Daoy (cell line): ENCODE measurements around the gene AKAP13. TPM values are rescaled to one million over a fixed set of nuclear protein-coding genes. Genes with fewer than 3 reads are reported as not detected.

Source experiments
- DNase-seq: peaks from one replicate; pipeline ENCODE4 v3.0.0-alpha.2; 2015; ENCODE audit warnings: low read depth
- total RNA-seq: library from RNA; depleted of rRNA; stranded (reverse); fragments of >200 nt; shearing (Covaris generic); gene quantifications from 2 replicates; pipeline ENCODE4 v1.2.3, GENCODE V29; 2014

The AKAP13 gene
- total RNA-seq, 1 experiment from 2014 or later, result 18.5 TPM

DNA sequence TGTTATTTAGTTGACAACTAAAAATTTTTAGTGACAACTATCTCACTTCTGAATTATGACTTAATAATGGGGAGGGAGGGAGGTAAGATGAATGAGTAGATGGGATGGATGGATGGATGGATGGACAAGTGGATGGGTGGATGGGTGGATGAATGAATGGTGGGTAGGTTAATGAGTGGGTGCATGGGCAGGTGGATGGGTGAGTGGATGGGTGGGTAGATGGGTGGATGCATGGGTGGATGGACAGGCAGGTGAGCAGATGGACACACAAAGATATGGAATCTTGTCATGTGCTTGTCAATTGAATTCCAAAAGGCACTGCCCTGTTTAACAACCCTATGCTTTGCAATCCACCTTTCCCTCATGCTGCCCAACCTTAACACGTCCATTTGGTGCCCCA lies 372.9 kb downstream of the AKAP13 start:
- no peak for DNase-seq

DNA sequence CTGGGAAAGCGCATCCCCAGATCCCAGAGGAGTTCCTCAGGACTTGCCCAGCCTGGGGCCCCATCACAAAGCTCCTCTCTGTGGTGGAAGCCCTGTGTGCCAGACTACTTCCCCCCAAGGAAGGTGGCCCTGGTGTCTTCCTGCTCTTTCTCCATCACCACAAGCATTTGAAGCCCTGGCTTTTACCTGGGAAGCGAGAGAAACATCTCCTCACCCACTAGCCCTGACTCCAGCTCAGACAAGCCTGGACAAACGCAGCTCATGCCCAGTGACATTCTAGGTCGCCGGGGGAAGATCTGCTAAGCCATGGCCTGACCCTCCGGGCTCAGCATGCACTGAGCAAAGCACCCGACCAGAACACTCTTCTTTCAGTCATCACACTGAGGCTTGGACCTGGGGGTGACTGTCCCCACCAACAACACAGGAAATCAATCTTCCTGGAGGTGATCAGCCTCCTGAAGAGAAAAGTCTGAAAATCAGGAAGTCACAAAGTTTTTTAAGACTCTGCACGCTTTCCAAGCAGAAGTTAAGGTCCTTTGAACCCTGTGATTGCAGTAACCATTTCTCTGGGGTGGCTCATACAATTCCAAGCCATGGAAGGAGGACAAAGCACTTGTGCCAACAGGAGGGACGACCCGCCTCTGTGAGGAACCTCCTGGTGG lies 373.5 kb downstream of the AKAP13 start:
- DNase-seq, result no peak

DNA sequence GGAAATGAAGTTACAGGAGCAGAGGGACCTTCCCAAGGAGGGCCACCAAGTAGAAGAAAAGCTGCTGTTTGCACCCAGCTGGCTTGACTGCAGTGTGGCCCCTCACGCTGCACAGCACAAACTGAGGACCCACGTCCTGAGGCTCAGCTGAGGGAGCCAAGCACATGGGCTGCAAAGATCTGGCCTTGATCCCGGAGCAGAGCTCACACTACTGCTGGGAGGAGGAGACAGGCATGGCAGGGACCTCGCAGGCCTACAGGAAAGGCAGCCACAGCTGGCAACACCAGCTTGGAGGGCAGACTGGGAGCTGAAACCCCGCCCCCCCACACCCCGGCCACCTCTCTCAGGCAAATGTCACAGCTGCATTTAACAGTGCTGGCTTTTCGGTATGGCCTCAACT lies 374.6 kb downstream of the AKAP13 start:
- DNase-seq, result no peak

DNA sequence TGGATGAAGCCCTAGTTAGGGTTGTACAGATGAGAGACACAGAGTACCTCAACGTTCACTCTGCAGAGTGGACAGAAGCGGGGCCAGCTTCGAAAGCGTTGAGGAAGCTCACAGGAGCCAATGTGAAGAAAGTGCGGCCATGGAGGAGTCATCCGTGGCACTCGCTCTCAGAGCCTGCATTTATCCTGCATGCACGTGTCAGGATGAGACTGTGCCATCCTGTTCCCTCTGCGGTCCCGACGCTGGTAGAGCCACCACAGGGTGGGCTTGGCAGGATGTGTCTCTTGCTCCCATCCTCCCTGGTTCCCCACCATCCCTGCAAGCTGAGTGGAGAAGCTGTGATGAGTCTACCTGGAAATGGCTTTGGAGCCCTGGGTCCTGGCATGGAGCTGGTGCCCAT lies 375.1 kb downstream of the AKAP13 start:
- DNase-seq, result no peak

DNA sequence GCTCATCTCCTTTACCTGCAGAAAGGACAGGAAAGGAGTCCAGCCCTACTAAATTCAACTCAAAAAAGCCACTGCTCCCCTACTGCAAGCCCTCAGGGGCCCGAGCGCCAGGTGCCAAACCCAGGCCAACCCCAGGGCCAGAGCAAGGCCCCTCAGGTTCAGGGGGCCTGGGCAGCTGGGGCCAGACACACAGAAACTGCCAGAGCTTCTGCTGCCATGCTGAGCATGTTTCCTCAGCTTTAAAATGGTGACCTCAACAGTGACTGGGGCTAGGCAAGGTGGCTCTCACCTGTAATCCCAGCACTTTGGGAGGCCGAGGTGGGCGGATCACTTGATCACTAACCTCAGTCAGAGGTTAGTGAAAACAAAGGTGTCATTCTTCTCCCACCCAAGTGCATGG lies 375.5 kb downstream of the AKAP13 start:
- no peak for DNase-seq

DNA sequence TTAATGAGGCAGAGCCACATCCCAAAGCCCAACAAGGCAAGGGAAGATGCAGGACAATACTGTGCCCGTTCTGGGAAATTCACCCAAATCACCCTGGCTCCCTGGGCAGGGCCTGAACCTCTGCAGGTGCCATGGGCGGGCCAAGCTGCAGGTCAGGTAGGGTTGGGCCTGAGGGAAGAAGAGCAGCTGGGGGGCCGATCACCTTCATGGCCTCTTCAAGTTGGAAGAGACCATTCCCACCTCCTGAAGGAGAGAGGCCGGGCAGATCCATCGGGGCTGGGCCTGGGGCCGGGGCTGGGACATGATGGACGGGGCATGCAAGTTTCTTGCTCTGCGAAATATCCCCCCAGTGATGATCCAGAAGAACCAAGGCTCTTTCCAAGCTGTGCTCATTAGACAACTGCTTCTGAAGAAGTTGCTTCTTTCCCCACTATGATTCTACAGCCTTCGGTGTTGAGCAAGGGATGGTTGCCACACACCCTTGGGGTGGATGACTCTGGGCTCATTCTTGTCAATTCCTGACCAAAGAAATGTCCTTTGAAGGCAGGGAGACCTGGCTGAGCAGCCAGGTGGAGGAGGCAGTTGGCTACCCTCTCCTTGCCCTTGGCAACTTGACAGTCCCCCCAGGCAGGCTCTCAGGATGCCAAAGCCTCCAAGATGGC lies 376.1 kb downstream of the AKAP13 start:
- no peak for DNase-seq

DNA sequence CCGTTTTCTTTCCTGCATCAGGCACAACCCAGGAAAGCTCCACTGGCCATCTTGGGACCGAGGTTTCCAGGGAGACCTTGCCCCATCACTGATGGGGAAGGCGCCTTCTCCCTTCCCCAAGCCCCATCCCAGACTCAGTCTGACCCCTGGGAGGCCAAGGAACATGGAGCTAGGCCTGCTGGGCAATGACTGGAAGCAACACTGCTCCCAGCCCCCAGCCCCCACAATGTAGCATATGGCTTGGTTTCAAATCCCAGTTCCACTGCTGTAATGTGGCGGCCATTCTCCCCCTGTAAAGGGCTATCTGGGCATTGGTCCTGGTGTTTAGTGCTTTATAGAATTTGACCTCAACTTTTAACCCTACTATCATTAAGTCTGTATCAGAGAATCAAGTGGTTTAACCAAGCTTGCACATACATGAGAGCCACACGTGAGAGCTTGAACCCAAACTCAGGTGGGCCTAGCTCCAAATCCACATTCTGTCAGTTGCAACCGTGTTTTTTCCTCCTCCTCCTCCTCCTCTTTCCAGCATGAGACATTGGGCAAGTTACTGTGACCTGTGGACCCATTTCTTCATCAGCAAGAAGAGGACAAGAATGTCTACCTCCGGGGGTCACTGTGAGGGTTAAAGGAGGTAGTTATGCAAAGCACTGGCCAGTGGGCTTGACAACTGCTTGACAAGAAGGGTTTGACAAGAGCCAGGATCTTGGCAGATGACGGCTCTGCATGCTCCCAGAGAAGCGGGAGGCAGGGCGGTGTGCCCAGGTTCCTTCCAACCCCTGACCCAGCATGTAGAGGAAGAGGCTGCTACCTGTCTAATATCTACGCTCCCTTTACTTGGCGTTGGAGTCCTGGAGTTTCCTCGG lies 376.9 kb downstream of the AKAP13 start:
- no peak for DNase-seq

DNA sequence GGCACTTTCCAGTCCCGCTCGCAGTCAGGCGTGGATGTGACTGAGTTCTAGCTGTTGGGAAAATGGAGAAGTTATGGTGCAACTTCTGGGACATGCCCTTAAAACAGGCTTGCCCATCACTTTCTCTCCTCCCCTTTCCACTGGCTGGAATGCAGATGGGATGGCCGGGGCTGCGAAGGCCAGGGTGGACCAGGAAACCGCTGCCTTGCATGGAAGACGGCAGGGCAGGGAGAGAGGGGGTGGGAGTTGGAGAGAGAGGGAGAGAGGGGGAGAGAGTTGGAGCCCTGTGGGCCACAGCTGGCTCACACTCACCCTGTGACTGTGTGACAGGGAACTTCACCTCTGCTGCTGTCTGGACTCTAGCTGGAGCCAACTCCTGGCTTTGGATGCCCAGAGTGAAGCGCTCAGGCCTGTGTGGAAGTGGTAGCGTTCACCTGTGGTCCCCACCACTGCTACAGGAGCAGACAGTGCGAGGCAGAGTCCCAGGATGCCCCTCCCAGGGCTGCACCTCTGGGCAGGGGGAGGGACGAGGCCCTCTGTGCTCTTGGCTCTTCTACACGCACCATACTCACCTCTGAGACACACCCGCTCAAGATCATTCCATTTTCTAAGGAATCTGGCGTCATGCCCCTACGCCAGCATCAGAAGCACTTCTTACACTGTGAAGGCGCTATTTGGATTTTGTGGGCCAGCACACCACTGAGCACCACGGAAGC lies 377.7 kb downstream of the AKAP13 start:
- DNase-seq, result no peak

DNA sequence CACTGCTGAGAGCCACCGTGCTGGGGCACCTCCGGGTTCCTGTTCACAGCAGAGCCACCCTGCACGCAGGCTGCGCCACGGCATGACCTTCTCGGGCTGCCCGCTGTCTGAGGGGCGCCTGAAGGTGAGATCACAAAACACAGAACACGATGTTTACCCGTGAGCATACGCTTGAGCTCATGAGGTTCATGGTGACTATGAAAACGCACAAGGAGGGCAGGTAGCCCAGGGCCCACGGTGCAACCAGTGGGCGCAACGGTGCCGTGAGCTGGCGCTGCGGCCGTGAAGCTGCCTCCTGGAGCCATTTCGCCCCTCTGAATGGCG lies 378.2 kb downstream of the AKAP13 start:
- no peak for DNase-seq

DNA sequence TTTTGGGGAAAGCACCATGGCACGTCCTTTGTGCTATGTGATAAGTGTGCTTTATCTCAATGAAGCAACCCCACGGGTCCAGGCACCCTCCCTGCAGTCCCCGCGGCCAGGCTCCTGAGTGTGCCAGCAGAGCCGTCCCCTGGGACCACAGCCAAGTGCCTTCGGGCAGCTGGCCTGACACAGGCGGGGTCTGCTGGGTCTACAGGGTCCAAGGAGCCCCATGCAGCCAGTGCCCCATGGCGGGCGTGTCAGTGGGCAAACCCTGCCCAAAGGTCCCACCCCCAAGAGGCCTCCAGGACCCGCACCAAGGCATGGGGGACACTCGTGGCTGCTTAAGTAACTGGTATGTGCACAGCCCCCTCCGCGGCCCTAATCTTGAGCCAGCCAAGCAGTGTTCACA lies 379.0 kb downstream of the AKAP13 start:
- no peak for DNase-seq

DNA sequence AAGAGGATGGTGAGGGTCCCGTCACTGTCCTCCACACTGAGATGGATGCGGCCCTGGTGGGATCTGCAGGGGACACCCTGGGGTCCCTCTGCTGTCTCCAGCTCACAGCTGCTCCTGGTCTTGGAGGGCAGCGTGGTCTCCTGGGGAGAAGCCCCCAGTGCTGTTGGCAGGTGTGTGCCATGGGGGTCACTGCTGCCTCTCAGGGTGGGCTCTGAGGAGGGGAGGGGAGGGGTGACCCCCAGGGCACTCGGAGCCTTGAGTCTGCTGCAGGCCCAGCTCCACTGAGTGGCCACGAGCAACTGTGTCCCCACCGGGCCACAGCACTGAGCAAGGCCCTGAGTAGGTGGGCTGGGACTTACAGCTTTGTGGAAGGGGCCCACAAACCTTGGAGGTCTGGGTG lies 379.6 kb downstream of the AKAP13 start:
- no peak for DNase-seq

DNA sequence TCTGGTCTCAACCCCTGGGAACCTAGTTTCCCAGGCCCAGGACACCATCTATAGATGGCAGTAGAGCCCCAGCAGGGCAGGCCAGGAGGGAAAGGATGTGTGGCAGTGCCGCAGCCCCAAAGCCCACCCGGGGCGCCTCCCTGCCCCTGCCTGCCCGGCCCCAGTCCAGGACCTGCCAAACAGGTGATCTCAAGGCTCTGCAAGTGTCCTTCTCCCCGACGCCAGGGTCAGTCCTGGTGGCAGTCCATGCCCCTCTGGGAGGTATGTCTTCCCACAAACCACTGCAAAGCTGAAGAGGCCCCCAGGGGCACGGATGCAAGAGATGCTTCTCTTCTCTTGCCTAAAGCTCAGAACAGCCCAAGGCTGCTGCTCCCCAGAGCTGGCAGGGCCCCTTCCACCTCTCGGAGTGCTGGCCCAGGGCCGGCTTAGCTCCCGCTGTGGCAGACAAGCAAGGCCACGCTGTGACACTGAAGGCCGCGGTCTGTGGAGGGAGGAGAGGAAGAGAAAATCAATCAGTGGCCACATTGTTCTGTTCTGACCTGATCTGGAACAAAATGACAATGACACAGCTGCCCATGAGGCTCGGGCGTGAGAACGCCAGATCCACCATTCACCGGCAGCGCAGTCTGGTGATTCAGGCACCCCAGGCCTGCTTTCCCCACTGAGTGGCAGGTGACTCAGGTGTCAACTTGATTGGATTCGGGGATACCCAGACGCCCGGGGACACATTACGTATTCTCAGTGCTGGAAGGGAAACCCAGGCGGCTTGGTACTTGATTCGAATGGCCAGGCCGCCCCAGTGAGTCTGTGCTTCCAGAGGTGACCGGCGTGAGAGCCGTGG lies 380.3 kb downstream of the AKAP13 start:
- no peak for DNase-seq

DNA sequence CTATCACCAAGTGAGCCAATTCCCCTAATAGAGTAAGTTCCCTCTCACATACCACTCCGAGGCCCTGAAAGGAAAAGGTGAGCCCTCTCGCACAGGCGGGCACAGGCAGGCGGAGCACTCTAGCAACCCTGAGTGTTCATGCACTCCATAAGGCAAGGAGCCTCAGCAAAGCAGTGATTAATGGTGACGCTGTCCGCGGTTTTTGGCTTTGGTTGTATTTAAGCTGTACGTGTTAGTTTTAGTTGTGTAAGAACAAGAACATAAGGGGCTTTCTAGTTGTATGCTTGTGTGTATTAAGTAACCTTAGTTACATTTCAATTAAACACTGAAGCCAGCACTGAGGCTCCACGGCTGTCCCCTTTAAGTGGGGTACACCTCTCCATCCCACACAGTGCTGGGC lies 381.2 kb downstream of the AKAP13 start:
- no peak for DNase-seq

DNA sequence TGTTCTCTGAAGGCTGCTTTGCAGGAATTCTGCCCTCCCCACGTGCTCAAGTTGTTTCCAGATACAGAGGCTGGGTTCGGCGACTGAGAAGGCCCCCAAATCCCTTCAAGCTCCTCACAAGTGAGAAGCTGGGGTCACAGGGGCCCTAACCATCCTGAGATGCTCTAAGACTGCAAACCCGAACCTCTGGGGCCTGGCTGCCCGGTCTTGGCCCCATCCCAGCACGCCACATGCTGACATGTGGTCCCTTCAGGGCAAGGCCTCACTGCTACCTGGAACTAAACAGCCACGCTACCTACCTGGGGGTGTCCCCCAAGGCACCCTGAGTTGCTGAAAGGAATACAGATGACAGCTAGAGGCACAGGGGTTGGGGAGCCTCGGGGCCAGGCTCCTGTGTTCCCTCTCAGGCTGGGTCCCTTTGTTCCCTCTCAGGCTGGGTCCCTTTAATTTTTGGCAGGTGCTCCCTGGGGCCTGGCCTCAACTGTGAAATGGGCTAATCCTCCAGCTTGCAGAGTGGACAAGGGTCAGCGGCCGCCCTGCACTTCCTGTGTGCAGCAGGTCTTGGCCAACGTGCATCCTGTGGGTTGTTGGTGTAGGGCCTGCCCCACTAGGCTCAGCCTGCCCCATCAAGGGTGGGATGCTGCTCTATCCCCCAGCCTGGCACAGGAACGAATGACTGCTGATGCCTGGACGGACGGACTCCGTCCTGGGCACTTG lies 381.8 kb downstream of the AKAP13 start:
- DNase-seq, result no peak

DNA sequence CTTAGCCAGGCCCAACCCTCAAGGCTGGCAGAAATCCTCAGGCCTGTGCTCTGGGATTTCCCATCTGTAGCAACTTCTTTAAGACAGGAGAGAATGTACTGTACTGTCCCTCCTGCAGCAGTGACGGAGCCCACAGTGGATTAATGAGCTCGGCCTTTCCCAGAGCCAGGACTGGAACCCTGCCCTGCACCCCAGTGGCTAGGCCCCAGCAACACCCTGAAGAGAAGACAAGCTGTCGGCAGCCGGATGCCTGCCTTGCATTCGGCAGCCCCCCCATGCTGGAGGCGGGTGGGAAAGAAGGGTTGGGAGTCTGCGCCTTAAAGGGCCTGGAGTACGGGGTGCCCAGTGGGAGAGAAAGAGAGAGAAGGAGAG lies 382.3 kb downstream of the AKAP13 start:
- no peak for DNase-seq

DNA sequence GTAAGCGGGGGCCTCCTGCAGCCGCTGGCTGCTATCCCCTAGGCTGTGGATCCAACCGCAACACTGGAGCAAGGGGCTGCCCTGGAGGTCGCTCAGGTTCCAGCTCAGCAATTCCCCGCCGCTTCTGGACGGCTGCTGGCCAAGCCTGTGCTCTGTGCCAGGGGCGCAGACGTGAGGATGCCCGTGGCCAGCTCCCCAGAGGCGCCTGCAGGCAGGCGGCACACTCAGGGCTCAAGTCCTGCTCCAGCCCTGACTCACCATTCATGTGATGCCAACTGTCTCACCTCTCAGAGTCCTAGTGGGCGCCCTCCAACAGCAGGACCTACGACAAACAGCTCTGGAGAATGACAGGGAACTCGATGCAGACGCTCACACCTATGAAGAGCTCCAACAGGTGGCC lies 382.8 kb downstream of the AKAP13 start:
- no peak for DNase-seq

DNA sequence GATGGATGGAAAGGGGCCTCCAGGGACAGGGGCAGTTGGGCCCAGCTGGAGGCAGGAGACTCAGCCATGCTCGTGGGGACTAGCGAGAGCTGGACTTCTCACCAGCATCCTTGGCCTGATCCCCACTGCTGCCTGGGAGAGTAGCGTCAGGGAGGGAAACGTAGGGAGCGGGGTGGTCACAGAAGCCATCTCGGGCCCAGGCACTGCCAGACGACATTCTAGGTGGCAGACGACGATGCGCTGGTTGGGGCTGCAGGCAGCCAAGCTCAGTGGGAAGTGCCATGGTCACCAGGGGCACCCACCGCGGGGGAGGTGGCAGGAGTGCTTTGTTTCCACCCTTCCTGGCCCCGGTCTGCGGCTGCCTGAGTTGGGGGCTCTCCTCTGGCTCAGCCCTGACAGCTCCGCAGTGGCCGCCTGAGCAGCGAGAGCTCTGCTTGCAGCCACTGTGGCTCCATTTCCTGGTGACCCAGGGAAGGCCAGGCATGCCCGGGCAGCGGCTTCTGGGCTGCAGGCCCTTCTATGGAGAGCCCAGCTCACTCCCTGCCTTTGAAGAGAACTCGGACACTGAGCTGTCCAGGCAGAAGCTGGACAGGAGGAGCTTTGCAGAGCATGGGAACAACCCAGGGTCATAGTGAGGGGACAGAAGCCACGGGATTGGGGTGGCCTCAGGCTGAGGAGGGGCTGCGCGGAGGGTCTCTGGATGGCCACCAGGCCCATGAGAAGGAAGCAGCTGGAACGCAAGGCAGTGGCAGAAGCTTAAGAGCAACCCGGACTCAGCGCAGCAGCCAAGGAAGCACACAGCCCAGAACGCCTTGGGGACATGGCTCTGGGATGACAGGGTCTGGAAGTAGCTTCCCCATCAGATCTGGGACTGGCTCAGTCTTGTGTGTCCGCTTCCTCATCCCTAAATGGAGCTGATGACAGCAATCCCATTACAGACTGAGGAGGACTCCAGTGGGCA lies 383.6 kb downstream of the AKAP13 start:
- no peak for DNase-seq

DNA sequence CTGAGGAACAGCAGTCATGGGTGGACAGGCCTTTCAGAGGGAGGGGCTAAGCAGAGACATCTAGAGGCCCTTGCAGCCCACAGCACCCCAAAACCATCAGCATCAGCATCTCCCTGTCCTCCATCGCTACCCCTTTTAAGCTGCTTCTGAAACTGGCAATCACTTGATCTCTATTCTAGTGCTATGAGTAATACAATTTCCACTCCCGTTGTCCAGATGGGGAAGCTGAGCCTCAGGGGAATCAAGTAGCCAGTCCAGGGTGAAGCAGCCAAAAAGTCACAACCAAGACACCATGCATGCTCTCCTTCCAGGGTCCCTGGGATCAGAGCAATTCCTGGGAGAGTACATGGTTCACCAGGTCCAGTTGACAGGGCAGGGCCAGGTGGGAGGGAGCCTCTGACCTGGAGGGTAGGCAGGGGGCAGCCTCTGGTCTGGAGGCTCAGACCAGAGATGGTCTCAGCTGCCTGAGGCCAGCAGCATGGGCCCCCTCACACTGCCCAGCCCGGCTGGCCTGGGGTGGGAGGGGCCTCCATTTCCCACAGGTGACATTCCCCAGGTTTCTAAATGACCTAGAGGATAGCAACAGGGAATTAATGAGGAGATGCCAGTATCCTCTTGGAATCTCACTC lies 384.4 kb downstream of the AKAP13 start:
- no peak for DNase-seq
